ENCODE data around the gene FLYWCH2. TPM values are rescaled to one million over a fixed set of nuclear protein-coding genes. Genes with fewer than 3 reads are reported as not detected.
"Not testable (repeated sequence)": the region's sequence is repeated elsewhere in the genome, so short reads cannot be mapped to it uniquely, and the experiment has no call there.

Gene FLYWCH2
- total RNA-seq, 1 experiment from 2014 or later, result 88.4 TPM

DNA sequence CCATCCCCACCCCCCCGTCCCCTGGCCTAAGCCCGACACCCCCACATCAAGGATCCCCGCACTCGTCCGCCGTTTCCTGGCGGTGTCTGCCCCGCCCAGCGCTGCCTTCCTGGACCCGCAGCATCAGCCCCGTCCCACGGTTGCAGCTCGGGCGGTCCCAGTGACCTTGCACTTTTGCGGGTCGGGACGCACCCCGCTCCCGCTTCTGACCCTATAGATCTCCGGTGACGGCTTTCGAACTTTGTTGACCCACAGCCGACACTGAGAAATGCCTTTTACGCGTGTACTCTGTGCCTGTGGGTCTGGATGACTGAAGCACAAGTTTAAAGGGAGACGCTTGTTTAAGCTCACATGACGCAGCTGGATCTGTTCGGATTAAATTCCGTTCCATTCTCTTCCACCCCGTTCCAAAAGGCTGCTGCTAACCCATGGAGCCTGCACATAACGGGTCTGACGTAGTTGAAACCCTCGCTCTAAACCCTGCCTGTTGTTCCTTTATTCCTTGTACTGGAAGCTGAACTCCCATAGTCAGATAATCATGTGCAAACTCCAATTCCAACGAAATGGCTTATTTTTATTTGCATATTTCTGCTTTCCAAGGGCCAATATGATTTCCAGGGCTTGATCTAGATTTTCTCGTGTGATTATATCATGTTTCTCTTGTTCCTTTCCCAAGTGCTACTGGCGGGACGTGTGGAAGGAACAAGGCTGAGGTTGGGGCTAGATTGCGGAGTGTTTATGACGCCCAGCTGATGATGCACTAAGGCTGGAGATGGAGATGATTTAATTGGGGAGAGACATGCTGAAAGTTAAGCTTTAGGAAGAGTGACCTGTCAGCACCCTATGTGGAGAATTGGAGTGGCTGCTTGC lies 29.6 kb downstream of the FLYWCH2 start:
- peak; percentile 48 for DNase-seq (ENCODE audit: low spot score)

DNA sequence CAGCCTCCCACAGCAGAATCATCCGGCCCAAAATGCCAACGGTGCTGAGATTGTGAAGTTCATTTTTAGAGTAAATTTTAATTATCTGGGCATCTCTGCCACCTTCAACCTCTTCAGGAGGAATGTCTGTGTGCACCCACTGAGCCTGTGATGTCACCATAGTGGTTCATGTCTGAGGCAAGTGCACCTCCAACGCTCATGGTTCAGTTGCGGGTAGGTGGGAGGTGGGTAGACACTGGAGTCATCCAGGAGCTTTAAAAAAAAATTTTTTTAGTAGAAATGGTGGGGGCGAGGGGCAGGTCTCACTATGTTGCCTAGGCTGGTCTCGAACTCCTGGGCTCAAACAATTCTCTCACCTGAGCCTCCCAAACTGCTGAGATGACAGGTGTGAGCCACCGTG lies 30.6 kb downstream of the FLYWCH2 start:
- no peak for DNase-seq (ENCODE audit: low spot score)

DNA sequence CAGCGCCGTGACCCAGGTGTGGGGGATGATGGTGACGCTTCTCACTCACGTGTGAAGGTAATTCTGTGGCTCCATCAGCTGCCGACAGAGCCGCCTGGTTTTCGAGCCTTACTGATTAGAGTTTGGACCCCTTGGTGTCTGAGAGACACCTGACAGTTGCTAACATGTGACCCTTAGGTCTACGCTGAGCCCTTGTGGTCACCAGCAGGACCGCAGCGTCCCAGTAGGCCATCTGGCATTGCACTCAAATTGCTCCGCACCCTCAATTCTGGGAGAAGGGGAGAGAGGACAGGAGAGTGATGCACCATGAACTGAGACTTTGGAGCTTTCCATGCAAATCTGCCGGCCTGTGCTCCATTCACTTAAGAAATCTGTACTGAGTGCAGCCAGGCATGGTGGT lies 31.2 kb downstream of the FLYWCH2 start:
- DNase-seq (ENCODE audit: low spot score), result no peak

DNA sequence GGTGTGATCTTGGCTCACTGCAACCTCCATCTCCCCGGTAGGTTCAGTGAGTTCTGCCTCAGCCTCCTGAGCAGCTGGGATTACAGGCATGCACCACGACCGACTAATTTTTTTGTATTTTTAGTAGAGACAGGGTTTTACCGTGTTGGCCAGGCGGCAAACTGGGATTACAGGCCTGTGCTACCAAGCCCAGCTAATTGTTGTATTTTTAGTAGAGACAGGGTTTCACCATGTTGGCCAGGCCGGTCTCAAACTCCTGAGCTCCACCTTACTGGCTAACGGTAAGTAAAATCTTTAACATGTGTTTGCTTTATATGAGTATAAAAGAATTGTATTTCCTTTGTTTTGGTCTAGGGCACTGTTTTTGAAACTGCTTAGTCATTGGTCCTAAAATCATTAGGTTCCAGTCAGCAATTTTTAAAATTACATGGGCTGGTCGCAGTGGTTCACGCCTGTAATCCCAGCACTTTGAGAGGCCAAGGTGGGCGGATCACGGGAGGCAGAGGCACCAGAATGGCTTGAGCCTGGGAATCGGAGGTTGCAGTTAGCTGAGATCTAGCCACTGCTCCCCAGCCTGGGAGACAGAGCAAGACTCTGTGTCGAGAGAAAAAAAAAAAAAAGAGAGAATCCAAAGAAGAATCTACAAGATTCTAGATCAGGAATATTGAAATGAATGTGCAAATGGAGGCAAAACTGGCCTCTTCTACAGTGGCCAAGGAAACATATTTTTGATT lies 32.3 kb downstream of the FLYWCH2 start:
- DNase-seq (ENCODE audit: low spot score), result no peak

DNA sequence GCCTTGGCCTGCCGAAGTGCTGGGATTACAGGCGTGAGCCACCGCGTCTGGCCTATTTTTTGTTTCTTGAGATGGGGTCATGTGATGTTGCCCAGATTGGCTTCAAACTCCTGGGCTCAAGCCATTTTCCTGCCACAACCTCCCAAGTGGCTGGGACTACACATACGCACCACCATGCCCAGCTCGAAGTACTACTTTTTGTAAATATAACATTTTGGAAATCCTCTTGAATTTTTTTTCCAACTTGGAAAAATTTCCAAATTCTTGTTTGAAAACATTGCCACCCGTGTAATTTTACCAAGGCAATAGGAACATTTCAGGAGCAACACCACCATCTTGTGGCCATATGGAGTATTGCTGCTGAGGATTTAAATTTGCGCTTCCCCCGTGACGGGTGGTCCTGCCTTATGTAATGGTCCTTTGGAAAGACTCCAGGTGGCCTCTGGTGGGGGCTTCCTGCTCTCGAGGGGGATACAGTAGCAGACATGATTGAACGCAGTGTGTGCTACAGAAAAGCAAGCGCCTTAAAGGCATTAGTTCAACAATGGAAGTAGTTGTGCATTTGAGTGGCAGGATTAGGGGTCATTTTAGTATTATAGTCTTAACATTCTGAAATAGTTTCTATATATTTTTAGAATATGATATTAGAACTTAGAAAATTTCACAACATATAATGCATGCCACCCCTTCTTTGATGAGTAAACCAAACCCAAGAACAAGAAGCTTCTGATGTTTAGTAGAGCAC lies 36.7 kb downstream of the FLYWCH2 start:
- DNase-seq (ENCODE audit: low spot score), result peak; percentile 72

DNA sequence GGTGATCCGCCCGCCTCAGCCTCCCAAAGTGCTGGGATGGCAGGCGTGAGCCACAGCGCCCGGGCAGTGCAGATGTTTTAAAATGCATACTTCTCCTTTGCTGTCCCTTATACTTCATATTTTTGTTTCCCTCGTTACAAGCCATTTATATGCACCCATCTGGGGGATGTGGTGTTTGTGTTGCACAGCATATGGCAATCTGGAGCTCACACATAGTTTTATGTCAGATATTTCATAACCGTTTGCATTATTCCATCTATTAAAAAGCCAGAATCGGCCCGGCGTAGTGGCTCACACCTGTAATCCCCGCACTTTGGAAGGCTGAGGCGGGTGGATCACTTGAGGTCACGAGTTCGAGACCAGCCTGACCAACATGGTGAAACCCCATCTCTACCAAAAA lies 40.5 kb downstream of the FLYWCH2 start:
- no peak for DNase-seq (ENCODE audit: low spot score)

DNA sequence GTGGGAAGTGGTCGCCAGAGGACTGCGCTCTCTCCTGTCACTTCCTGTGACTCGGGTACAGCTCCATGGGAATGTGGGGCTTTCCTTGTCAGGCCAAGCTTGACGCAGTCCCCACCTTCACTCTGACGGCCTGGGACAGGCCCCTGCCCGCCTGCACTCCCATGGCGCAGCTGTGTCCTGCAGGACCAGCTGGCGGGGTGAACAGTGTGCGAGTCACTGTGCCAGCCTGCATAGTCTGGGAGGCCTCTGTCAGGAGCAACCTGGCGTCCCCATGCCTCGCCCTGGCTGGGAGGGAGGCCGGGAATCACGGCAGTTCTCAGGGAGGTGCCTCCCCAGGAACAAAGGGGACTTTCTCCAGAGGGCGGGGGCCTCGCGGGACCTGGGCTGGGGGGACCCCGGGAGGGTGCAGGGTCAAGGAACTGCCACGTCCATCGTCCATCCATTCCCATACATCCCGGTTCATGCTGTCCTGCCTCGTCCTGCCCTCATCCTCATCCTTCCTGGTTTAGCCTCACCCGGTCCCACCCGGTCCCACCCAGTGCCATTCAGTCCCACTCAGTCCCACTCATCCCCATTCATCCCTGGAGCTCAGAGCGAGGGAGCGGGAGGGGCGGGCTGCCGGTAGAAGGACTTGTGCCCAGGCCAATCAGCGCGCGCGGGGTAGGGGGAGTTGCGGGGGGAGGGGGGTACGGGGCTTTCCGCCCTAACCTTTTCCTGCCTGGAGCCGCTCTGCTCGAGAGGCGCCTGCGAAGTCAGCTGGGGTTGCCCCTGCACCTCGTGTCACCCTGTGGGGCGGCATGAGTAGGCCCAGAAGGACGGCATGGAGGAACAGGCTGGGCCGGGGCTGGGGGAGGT lies 42.1 kb downstream of the FLYWCH2 start:
- peak; percentile 46 for DNase-seq (ENCODE audit: low spot score)

DNA sequence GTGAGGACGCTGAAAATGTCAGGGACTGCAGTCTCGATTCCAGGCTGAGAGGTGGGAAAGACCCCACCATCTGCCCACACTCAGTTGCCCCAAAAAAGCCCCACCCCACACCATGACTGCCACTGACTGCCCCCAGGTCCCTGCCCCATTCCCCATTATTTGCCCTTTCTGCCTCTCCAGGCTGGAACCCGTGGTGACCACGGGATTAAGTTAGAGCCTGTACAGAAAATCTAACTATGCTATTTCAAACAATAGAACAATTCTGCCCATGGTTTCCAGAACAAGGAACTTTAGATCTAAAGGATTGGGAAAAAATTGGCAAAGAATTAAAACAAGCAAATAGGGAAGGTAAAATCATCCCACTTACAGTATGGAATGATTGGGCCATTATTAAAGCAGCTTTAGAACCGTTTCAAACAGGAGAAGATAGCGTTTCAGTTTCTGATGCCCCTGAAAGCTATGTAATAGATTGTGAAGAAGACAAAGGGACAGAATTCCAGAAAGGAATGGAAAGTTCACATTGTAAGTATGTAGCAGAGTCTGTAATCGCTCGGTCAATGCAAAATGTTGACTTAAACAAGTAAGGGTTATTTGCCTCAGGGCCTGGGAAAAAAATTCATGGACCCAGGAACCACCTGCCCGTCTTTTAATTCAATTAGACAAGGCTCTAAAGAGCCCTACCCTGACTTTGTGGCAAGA lies 43.1 kb downstream of the FLYWCH2 start:
- no peak for DNase-seq (ENCODE audit: low spot score)

DNA sequence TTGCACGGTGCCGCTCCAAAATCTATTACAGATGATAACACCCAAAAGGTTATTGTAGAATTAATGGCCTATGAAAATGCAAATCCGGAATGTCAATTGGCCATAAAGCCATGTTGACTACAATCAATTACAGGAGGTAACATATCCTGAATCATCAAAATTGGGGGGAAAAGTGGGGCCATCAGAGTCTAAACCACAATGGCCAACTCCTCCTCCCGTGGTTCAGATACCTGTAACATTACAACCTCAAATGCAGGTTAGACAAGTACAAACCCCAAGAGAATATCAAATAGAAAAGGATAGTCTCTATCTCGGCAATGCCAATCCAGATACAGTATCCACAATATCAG lies 43.6 kb downstream of the FLYWCH2 start:
- DNase-seq (ENCODE audit: low spot score), result no peak

DNA sequence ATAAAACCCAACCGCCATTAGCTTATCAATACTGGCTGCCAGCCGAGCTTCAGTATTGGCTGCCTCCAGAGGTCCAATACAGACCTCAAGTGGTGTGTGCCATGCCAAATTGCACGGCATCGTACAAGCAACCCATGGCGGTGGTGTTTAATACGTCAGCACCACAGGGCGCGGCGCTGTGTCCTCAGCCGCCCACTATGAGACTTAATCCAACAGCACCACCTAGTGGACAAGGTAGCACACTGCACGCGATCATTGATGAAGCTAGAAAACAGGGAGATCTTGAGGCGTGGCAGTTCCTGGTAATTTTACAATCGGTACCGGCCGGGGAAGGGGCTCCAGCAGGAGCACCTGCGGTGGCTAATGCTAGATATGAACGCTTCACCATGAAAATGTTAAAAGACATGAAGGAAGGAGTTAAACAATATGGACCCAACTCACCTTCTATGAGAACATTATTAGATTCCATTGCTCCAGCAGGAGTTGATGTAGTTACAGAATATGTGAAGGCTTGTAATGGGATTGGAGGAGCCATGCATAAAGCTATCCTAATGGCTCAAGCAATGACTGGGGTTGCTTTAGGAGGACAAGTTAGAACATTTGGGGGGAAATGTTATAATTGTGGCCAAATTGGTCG lies 44.1 kb downstream of the FLYWCH2 start:
- peak; percentile 83 for DNase-seq (ENCODE audit: low spot score)

DNA sequence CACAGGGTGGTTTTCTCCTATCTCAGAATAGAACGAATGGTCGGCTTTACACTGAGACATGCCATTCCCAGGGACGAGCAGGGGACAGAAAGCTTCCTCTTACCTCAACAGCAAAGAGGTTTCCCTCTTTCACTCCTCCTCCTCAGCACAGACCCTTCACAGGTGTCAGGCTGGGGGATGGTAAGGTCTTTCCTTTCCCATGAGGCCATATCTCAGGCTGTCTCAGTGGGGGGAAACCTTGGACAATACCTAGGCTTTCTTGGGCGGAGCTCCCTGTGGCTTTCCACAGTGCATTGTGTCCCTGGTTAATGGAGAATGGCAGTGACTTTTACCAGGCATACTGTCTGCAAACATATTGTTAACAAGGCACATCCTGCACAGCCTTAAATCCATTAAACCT lies 45.1 kb downstream of the FLYWCH2 start:
- not testable (repeated sequence) for DNase-seq (ENCODE audit: low spot score)

DNA sequence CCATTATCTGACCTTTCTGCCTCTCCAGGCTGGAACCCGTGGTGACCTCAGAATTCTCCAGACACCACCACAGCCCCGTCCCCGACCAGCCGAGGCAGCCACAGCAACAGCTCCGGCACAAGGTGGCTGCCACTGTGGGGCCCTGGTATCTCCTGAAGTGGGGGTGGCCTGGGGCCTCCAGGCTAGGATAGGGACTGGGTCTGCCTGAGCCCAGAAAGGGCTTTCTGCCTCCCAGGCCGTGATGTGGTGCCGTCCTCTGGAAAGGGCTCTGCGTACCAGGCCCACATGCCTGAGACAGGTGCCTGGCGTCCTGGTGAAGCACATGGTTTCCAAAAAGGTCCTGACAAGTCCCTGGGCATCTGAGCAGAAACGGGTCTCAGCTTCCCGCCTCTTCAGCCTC lies 45.8 kb downstream of the FLYWCH2 start:
- no peak for DNase-seq (ENCODE audit: low spot score)

DNA sequence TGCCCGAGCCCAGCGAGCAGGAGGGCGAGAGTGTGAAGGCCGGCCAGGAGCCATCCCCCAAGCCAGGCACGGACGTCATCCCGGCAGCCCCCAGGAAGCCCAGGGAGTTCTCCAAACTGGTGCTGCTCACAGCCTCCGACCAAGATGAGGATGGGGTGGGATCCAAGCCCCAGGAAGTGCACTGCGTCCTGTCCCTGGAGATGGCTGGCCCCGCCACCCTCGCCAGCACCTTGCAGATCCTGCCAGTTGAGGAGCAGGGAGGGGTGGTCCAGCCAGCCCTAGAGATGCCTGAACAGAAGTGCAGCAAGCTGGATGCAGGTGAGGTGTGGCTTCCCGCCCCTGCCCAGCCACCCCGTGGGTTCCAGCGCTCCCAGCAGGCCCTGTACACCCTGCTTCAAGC lies 46.7 kb downstream of the FLYWCH2 start:
- no peak for DNase-seq (ENCODE audit: low spot score)

DNA sequence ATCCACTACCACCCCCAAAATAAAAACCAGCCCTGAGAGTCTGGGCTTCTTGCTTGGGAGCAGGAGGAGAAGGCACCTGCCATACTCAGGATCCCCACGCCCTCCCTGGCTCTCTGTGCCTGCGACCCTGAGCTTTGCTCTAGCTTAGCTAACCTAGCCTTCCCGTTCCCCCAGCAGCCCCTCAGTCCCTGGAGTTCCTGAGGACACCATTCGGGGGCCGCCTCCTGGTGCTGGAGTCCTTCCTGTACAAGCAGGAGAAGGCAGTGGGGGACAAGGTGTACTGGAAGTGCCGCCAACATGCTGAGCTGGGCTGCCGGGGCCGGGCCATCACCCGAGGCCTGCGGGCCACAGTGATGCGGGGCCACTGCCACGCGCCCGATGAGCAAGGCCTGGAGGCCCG lies 47.2 kb downstream of the FLYWCH2 start:
- no peak for DNase-seq (ENCODE audit: low spot score)

DNA sequence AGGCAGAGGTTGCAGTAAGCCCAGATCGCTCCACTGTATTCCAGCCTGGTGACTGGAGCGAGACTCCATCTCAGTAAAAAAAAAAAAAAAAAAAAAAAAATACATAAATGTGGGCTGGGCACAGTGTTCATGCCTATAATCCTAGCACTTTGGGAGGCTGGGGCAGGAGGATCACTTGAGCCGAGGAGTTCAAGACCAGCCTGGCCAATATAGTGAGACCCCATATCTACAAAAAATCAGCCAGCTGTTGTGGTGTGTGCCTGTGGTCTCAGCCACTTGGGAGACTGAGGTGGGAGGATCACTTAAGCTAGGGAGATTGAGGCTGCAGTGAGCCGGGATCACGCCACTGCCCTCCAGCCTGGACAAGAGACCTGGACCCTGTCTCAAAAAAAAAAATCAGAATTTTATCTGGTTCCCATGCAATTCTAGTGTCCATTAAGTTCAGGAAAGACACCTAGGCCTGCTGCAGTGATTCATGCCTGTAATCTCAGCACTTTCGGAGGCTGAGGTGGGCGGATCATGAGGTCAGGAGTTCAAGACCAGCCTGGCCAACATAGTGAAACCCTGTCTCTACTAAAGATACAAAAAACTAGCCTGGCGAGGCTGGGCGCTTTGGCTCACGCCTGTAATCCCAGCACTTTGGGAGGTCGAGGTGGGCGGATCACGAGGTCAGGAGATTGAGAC lies 48.4 kb downstream of the FLYWCH2 start:
- not testable (repeated sequence) for DNase-seq (ENCODE audit: low spot score)

DNA sequence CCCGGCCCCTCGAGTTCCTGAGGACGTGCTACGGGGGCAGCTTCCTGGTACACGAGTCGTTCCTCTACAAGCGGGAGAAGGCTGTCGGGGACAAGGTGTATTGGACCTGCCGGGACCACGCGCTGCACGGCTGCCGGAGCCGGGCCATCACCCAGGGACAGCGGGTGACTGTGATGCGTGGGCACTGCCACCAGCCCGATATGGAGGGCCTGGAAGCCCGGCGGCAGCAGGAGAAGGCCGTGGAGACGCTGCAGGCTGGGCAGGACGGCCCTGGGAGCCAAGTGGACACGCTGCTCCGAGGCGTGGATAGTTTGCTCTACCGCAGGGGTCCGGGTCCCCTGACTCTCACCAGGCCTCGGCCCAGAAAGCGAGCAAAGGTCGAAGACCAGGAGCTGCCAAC lies 50.1 kb downstream of the FLYWCH2 start:
- no peak for DNase-seq (ENCODE audit: low spot score)

DNA sequence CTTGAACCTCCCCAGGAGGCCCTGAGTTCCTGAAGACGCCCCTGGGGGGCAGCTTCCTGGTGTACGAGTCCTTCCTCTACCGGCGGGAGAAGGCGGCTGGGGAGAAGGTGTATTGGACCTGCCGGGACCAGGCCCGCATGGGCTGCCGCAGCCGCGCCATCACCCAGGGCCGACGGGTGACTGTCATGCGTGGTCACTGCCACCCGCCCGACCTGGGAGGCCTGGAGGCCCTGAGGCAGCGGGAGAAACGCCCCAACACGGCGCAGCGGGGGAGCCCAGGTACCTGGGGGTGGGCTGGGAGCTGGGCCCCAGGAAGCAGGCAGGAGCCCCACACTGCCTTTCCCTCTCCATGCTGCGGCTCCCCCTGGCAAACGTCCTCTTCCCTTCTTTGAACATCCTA lies 50.7 kb downstream of the FLYWCH2 start:
- DNase-seq (ENCODE audit: low spot score), result no peak

DNA sequence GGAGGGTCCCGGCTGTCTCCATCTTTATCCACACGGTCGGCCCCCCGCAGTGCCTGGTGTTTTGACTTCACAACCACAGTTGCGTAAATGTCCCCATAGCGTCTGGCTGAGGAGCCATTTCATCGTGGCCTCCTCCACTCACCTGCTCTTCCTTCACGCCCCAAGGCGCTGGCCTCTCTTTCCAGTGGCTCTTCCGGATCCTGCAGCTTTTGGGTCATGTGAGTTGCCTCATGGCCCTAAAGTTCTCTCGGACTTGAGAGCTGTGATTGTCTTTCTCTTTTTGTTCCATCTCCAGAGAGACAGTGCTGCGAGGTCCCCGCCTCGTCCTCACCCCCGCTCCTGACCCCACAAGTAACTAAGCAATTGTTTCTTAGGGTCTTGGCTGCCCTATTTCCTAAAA lies 51.4 kb downstream of the FLYWCH2 start:
- DNase-seq (ENCODE audit: low spot score), result no peak

DNA sequence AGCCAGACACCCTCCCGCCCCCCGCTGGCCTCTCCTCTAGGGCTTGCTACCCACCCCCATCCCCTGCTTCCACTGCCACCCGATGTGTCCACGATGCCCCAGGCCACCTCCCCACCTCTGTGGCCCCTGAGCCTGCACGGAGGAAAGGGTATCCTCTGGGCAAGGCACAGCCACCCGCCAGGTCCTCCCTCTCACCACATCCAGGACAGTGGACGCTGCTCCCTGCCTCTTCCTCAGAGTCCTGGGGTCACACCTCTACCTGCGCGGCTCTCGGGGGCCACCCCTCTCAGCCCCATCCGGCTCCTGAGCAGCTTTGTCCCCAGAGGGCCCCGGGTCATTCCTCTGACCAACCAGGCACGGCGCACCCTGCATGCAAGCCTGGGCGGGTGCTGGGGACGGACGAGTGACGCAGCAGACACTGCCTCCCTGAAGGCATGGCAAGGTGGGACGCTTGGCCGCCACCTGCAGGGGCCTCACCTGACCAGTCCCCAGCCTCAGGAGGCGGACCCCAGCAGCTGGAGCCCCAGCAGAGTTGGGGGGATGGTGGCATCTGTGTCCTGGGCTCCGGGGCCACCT lies 53.5 kb downstream of the FLYWCH2 start:
- no peak for DNase-seq (ENCODE audit: low spot score)

DNA sequence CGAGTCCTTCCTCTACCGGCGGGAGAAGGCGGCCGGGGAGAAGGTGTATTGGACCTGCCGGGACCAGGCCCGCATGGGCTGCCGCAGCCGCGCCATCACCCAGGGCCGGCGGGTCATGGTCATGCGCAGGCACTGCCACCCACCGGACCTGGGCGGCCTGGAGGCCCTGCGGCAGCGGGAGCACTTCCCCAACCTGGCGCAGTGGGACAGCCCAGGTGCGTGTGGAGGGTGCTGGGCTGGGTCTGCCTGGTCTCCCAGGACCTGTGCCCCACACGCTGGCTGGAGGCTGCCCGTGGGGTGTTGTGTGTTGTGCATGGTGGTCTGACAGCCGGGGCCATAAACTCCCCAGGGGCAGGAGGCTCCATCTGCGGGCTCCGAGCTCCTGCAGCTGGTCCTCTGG lies 54.2 kb downstream of the FLYWCH2 start:
- no peak for DNase-seq (ENCODE audit: low spot score)

Data from A172 (cell line).